PC-3 (cell line): Measurements from ENCODE around the gene KCNJ10.

Experiments
- EZH2phosphoT487 ChIP-seq: fragments of 300-600 bp; sonication (generic); IDR thresholded peaks from 2 replicates; pipeline ENCODE4 v1.6.1; 2018; ENCODE audit warnings: mild to moderate bottlenecking, antibody characterized with exemption, low read length, borderline replicate concordance
- TF ChIP-seq, protein P1 (sequence below): fragments of 300-600 bp; sonication (generic); conservative IDR thresholded peaks from 2 replicates; pipeline ENCODE4 v1.5.1; 2017; ENCODE audit warnings: antibody characterized with exemption, low read depth, mild to moderate bottlenecking, low read length

GRCh38 chr1:160043543-160043942, 26.4 kb downstream of the KCNJ10 start:
- TF ChIP-seq, protein P1, sequence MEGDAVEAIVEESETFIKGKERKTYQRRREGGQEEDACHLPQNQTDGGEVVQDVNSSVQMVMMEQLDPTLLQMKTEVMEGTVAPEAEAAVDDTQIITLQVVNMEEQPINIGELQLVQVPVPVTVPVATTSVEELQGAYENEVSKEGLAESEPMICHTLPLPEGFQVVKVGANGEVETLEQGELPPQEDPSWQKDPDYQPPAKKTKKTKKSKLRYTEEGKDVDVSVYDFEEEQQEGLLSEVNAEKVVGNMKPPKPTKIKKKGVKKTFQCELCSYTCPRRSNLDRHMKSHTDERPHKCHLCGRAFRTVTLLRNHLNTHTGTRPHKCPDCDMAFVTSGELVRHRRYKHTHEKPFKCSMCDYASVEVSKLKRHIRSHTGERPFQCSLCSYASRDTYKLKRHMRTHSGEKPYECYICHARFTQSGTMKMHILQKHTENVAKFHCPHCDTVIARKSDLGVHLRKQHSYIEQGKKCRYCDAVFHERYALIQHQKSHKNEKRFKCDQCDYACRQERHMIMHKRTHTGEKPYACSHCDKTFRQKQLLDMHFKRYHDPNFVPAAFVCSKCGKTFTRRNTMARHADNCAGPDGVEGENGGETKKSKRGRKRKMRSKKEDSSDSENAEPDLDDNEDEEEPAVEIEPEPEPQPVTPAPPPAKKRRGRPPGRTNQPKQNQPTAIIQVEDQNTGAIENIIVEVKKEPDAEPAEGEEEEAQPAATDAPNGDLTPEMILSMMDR: no peak
- no peak for TF ChIP-seq EZH2phosphoT487
